K562 (cell line): ENCODE data around the gene CABP4. TPM values are rescaled to one million over a fixed set of nuclear protein-coding genes. Genes with fewer than 3 reads are reported as not detected.

Experiments
- ATAC-seq: fragments of 200-7000 bp; cut with Tn5 transposase; 3 replicates; pipeline ENCODE4 v1.9.1; 2020; ENCODE audit warnings: moderate library complexity
- BruUV-seq: library from RNA; stranded (reverse); fragments of 400-500 nt; replicated peaks from 2 replicates; lab custom pipeline; 2021; lab: Mats Ljungman, UMichigan
- CTCF ChIA-PET: fragments of 300-600 bp; formaldehyde crosslinking; extraction: SDS; loops from one replicate; lab custom pipeline; 2021; ENCODE audit warnings: low intra/inter-chr PET ratio; lab: Yijun Ruan, JAX
- POLR2A ChIA-PET: fragments of 300-600, 350-650 bp; sonication (Branson Sonifier 250); formaldehyde crosslinking; extraction: SDS; loops from one replicate; lab custom pipeline; 2021; ENCODE audit warnings: antibody characterized with exemption, inconsistent platforms; lab: Yijun Ruan, JAX
- DNase-seq, 4 experiments: peaks; one replicate each; pipeline versions ENCODE4 v3.0.0 to v3.0.0-alpha.2; 2011 to 2018; ENCODE audit warnings: low spot score in 3 of 4, mixed read lengths in 3 of 4; ENCODE audit errors: extremely low read depth in 1 of 4
- FAIRE-seq: peaks from 2 replicates; lab custom pipeline; 2011; peaks lifted over from hg19 to GRCh38; lab: Jason Lieb, UNC
- H2AFZ ChIP-seq: 2 replicates; pipeline ENCODE4 v1.6.0; 2011; ENCODE audit warnings: low read depth, low read length, control low read depth, inconsistent platforms
- H3K27ac ChIP-seq: fragments of 200-600 bp; 3 replicates; pipeline ENCODE4 v1.8.0; 2011; ENCODE audit warnings: low read depth, mild to moderate bottlenecking, control low read depth, inconsistent platforms, low read length, moderate library complexity, mixed read lengths; ENCODE audit errors: extremely low read depth
- H3K27me3 ChIP-seq, 2 experiments: fragments of 300-600 bp in 1 of 2; 2 replicates in 1 of 2; 3 replicates in 1 of 2; pipeline versions ENCODE4 v1.6.0 to v1.8.0; 2011; ENCODE audit warnings: inconsistent platforms in 2 of 2, low read length in 2 of 2, mild to moderate bottlenecking in 1 of 2, mixed read lengths in 1 of 2, moderate library complexity in 1 of 2; ENCODE audit not compliant: control insufficient read depth in 2 of 2, insufficient read depth in 2 of 2
- H3K36me3 ChIP-seq: fragments of 300-600 bp; 3 replicates; pipeline ENCODE4 v1.8.0; 2011; ENCODE audit warnings: mild to moderate bottlenecking, low read length, inconsistent platforms; ENCODE audit not compliant: control insufficient read depth, insufficient read depth
- H3K4me1 ChIP-seq, 2 experiments: fragments of 200-600 bp in 1 of 2; replicated peaks in 1 of 2; 2 replicates in 1 of 2; 3 replicates in 1 of 2; pipeline versions ENCODE4 v1.5.1 to v1.8.0; 2011; ENCODE audit warnings: inconsistent platforms in 2 of 2, low read length in 2 of 2, mild to moderate bottlenecking in 1 of 2, mixed read lengths in 1 of 2, moderate library complexity in 1 of 2; ENCODE audit not compliant: control insufficient read depth in 2 of 2, insufficient read depth in 2 of 2
- H3K4me2 ChIP-seq: 2 replicates; pipeline ENCODE4 v1.6.1; 2011; ENCODE audit warnings: low read length, control low read depth, inconsistent platforms, mixed read lengths; ENCODE audit not compliant: insufficient read depth
- H3K4me3 ChIP-seq: fragments of 200-600 bp; sonication (generic), shearing (Covaris generic); 2 replicates; pipeline ENCODE4 v1.5.1; 2016; ENCODE audit warnings: control low read depth, inconsistent platforms
- H3K79me2 ChIP-seq: fragments of 200-600 bp; 3 replicates; pipeline ENCODE4 v1.8.0; 2011; ENCODE audit warnings: low read length, inconsistent platforms; ENCODE audit not compliant: control insufficient read depth, insufficient read depth
- H3K9ac ChIP-seq, 2 experiments: 2 replicates each; pipeline versions ENCODE4 v1.6.0 to v1.6.1; 2011; ENCODE audit warnings: low read depth in 2 of 2, low read length in 2 of 2, control low read depth in 1 of 2, inconsistent platforms in 1 of 2, mild to moderate bottlenecking in 1 of 2, mixed read lengths in 1 of 2; ENCODE audit not compliant: insufficient read depth in 1 of 2
- H3K9me1 ChIP-seq: one replicate; pipeline ENCODE4 v1.6.0; 2011; ENCODE audit warnings: inconsistent platforms, mild to moderate bottlenecking, low read length, moderate library complexity; ENCODE audit not compliant: control insufficient read depth, insufficient read depth
- H3K9me3 ChIP-seq: replicated peaks from 2 replicates; pipeline ENCODE4 v1.5.1; 2011; ENCODE audit warnings: low read depth, low read length, inconsistent platforms; ENCODE audit not compliant: control insufficient read depth, insufficient read depth
- H4K20me1 ChIP-seq: replicated peaks from 2 replicates; pipeline ENCODE4 v1.6.1; 2011; ENCODE audit warnings: low read length, inconsistent platforms, mixed read lengths; ENCODE audit not compliant: control insufficient read depth, insufficient read depth
- HMG20A ChIP-seq: fragments of 450-650 bp; formaldehyde crosslinking; conservative IDR thresholded peaks from 2 replicates; pipeline ENCODE4 v1.4.0; 2020; ENCODE audit warnings: mild to moderate bottlenecking, mixed read lengths
- MAFG ChIP-seq: fragments of 450-650 bp; conservative IDR thresholded peaks from 2 replicates; pipeline ENCODE4 v1.6.1; 2016; ENCODE audit warnings: missing genetic modification characterization, missing compliant biosample characterization
- POLR3A ChIP-seq: IDR thresholded peaks from 2 replicates; pipeline ENCODE4 v1.6.1; 2011; ENCODE audit warnings: borderline replicate concordance, mild to moderate bottlenecking, moderate library complexity; ENCODE audit not compliant: insufficient read length, insufficient read depth; ENCODE audit errors: extremely low read depth
- RBM22 ChIP-seq: fragments of 200-400 bp; formaldehyde crosslinking; IDR thresholded peaks from 2 replicates; pipeline ENCODE4 v1.6.1; 2018; ENCODE audit warnings: low read length, low read depth; ENCODE audit not compliant: poor library complexity, severe bottlenecking
- ZNF175 ChIP-seq: fragments of 200-800 bp; sonication (Bioruptor generic); IDR thresholded peaks from 2 replicates; pipeline ENCODE4 v1.6.1; 2016; ENCODE audit warnings: low read depth, mild to moderate bottlenecking, missing genetic modification characterization, missing compliant biosample characterization
- ZNF282 ChIP-seq: sonication (generic); formaldehyde crosslinking; IDR thresholded peaks from 2 replicates; pipeline ENCODE4 v1.8.1; 2023; ENCODE audit warnings: missing genetic modification reagents
- WGBS: fragments of 100-300 bp; shearing (Covaris generic); methylation state at CpG from one replicate; pipeline ENCODE4 v1.1.6; 2016; ENCODE audit warnings: low coverage, mixed read lengths; ENCODE audit not compliant: insufficient coverage; ENCODE audit errors: missing lambda C conversion rate; 5-methylcytosine and 5-hydroxymethylcytosine counted together
- in situ Hi-C: fragments of 300-500 bp; cut with MboI; formaldehyde crosslinking; loops from 4 replicates; pipeline ENCODE4 v1.15.0; 2018; ENCODE audit warnings: inconsistent platforms, mixed read lengths
- intact Hi-C: fragments of 100-400 bp; cut with micrococcal nuclease; formaldehyde crosslinking; loops from 2 replicates; pipeline ENCODE4 v1.14.2; 2022
- polyA plus RNA-seq, 8 experiments: library from polyadenylated mRNA; depleted of rRNA in 4 of 8; stranded (reverse) in 5 of 8; unstranded in 3 of 8; fragments of >200 nt; fragmentation: Nextera tagmentation in 2 of 8; fragmentation: Illumina TruSeq in 1 of 8; extraction: Ambion mirVana in 2 of 8; extraction: Trizol in 1 of 8; gene quantifications; 2 replicates each; pipeline versions ENCODE4 v1.2.1 to v1.2.3, GENCODE V29; 2011 to 2014; ENCODE audit warnings: inconsistent platforms in 1 of 8, missing spikeins in 1 of 8
- total RNA-seq, 7 experiments: library from RNA; depleted of rRNA in 6 of 7; stranded (reverse); fragments of >200 nt in 6 of 7; fragmentation: Illumina TruSeq in 2 of 7; extraction: Trizol in 2 of 7; gene quantifications; 2 replicates each; pipeline versions ENCODE4 v1.2.1 to v1.2.3, GENCODE V29; 2011 to 2021; ENCODE audit warnings: low replicate concordance in 1 of 7
- TF ChIP-seq, protein P1 (sequence below): fragments of 450-650 bp; IDR thresholded peaks from 2 replicates; pipeline ENCODE4 v1.6.1; 2014; ENCODE audit warnings: low read depth, mild to moderate bottlenecking, moderate library complexity, borderline replicate concordance
- TF ChIP-seq, protein P2 (sequence below): fragments of 250-450 bp; sonication (Bioruptor Pico); IDR thresholded peaks from 2 replicates; pipeline ENCODE4 v1.8.0; 2021; ENCODE audit warnings: moderate library complexity, mild to moderate bottlenecking, inconsistent platforms
- TF ChIP-seq, protein P3 (sequence below): fragments of 250-450 bp; sonication (Bioruptor Pico); IDR thresholded peaks from 2 replicates; pipeline ENCODE4 v1.5.1; 2021; ENCODE audit warnings: mild to moderate bottlenecking

Gene CABP4
- total and polyA plus RNA-seq, 9 of the 15 experiments (the other 6 are each of a cell fraction or from before 2014, with no cell fraction given), result 0.11 TPM; not detected in 8

DNA sequence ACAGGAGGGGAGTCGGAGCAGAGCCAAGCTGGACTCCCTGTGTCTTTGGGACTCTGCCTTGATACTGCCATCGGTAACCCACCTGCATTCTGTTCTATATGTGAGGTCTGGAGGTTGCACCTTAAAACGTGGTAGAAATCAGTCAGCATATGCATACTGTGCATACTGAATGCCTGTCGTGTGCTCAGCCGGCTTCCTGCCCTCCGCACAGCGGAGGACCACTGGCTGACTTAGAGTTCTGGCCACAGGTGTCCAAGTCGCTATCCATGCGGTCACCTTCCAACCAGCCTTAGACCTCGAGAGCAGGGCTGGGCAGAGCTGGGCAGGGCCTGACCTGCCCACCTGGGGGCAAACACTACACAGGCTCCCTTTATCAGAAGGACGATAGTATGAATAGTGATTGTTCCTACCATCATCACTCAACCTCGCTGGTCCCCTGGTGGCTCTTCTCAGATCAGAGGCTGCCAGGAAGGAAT lies 47.4 kb upstream of the CABP4 start:
- ChIA-PET POLR2A (interaction anchor here (0.6 to 1.6 kb wide), 6 partner anchors 9 to 120 kb away, joined by 3 to 7 read pairs (median 4); no protein-coding TSS in a partner anchor), CTCF (interaction anchor here (0.6 kb wide), 1 partner anchor 9 kb away, joined by 3 read pairs; no protein-coding TSS in a partner anchor)
- Histone ChIP-seq H3K27ac (no peak overlapping the region), H3K4me2 (no peak overlapping the region), H3K9me3 (no peaks in the 10 kb centered on the region), H3K4me3 (no peak overlapping the region), H3K9me1 (no peaks in the 10 kb centered on the region), H3K4me1 (peaks cover 15 to 78% of the 10 kb centered on the region in 2 experiments), H3K36me3 (no peaks in the 10 kb centered on the region), H3K27me3 (no peaks in the 10 kb centered on the region), H4K20me1 (no peaks in the 10 kb centered on the region), H3K9ac (peak overlapping the region in 1 of 2 experiments; percentile 79; a peak in 2 of 4 replicates), H3K79me2 (no peaks in the 10 kb centered on the region), H2AFZ (no peak overlapping the region)
- ATAC-seq (no peak), DNase-seq (no peak), FAIRE-seq (no peak)
- intact Hi-C loops, result no loop called here
- no TSS peak for BruUV-seq
- in situ Hi-C loops, result no loop called here
- TF ChIP-seq RBM22 (no peak), POLR3A (no peak), MAFG (no peak), ZNF282 (no peak), ZNF175 (CRISPR knock-in tag) (no peak), HMG20A (no peak)
- TF ChIP-seq, protein P1, sequence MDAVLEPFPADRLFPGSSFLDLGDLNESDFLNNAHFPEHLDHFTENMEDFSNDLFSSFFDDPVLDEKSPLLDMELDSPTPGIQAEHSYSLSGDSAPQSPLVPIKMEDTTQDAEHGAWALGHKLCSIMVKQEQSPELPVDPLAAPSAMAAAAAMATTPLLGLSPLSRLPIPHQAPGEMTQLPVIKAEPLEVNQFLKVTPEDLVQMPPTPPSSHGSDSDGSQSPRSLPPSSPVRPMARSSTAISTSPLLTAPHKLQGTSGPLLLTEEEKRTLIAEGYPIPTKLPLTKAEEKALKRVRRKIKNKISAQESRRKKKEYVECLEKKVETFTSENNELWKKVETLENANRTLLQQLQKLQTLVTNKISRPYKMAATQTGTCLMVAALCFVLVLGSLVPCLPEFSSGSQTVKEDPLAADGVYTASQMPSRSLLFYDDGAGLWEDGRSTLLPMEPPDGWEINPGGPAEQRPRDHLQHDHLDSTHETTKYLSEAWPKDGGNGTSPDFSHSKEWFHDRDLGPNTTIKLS, result no peak
- TF ChIP-seq, protein P2, sequence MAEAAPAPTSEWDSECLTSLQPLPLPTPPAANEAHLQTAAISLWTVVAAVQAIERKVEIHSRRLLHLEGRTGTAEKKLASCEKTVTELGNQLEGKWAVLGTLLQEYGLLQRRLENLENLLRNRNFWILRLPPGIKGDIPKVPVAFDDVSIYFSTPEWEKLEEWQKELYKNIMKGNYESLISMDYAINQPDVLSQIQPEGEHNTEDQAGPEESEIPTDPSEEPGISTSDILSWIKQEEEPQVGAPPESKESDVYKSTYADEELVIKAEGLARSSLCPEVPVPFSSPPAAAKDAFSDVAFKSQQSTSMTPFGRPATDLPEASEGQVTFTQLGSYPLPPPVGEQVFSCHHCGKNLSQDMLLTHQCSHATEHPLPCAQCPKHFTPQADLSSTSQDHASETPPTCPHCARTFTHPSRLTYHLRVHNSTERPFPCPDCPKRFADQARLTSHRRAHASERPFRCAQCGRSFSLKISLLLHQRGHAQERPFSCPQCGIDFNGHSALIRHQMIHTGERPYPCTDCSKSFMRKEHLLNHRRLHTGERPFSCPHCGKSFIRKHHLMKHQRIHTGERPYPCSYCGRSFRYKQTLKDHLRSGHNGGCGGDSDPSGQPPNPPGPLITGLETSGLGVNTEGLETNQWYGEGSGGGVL (CRISPR knock-in tag), result no peak
- TF ChIP-seq, protein P3, sequence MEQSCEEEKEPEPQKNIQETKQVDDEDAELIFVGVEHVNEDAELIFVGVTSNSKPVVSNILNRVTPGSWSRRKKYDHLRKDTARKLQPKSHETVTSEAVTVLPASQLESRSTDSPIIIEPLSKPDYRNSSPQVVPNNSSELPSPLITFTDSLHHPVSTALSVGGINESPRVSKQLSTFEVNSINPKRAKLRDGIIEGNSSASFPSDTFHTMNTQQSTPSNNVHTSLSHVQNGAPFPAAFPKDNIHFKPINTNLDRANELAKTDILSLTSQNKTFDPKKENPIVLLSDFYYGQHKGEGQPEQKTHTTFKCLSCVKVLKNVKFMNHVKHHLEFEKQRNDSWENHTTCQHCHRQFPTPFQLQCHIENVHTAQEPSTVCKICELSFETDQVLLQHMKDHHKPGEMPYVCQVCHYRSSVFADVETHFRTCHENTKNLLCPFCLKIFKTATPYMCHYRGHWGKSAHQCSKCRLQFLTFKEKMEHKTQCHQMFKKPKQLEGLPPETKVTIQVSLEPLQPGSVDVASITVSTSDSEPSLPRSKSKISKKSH, result no peak
- 39% methylated on average over 8 of the region's 12 CpGs for WGBS
